ENCODE measurements around the gene PLVAP. TPM values are rescaled to one million over a fixed set of nuclear protein-coding genes. Genes with fewer than 3 reads are reported as not detected.
A peak's percentile ranks its signal among the peaks of the same experiment; 100 is the strongest.
"Not testable (repeated sequence)": the region's sequence is repeated elsewhere in the genome, so short reads cannot be mapped to it uniquely, and the experiment has no call there.

PLVAP gene
- total RNA-seq, 2 donors from 2014 or later: not detected

GRCh38 chr19:17391371-17392151 lies 14.4 kb upstream of the PLVAP start:
- peak overlapping the region; percentile 94 to 100 for H3K4me3 Mint-ChIP-seq
- DNase-seq (no peak), ATAC-seq (replicated peaks in 1 of 2) (peak in 1 of 2 donors; percentile 5)
- no peak overlapping the region for H3K27ac Mint-ChIP-seq
- H3K36me3 Mint-ChIP-seq (ENCODE audit: insufficient read depth in 2 of 2): no peaks in the 10 kb centered on the region
- H3K4me1 Mint-ChIP-seq (ENCODE audit: low read depth): peaks cover 18% of the 10 kb centered on the region
- H3K27me3 Mint-ChIP-seq (ENCODE audit: low read depth): peaks cover 10% of the 10 kb centered on the region
- H3K9me3 Mint-ChIP-seq: no peaks in the 10 kb centered on the region

DNA sequence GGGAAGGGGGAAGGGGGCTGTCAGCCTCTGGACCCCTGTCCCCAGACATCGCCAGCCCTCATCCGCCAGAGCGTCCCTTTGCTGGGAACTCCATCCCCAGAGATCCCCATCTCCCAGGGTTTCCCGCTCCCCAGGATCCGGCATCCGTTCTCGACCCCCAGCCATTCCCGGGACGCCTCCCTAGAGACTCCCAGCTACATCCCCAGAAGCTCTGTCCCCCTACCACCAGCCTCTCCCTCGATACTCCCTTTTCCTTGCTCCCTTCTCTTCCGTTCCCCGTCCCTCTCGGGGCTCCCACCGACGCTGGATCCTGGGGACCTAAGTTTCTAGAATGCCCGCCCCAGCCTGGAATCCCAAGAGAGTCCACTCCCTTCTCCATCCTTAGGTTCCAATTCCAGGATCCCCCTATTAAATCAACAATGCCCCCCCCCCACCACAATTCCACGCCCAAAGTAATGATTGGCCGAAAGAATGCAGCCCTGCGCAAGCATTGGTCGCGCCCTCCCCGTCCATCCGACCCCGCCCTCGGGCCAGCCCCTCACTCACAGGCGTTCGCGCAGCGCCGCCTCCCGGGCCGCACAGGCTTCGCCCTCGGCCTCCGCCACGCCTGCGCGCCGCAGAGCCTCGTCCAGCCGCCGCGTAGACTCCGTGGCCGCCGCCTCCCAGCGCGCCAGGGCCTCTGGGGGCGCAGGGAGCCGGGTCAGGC lies 13.7 kb upstream of the PLVAP start:
- Mint-ChIP-seq H3K36me3 (ENCODE audit: insufficient read depth in 2 of 2) (no peaks in the 10 kb centered on the region), H3K9me3 (no peaks in the 10 kb centered on the region), H3K4me3 (peak overlapping the region; percentile 94 to 100), H3K27ac (no peak overlapping the region), H3K4me1 (ENCODE audit: low read depth) (peaks cover 18% of the 10 kb centered on the region), H3K27me3 (ENCODE audit: low read depth) (peaks cover 10% of the 10 kb centered on the region)
- ATAC-seq (replicated peaks in 1 of 2): peak; percentile 99 to 100
- peak; percentile 95 to 97 for DNase-seq

GRCh38 chr19:17389957-17390664 lies 13.0 kb upstream of the PLVAP start:
- Mint-ChIP-seq H3K36me3 (ENCODE audit: insufficient read depth in 2 of 2) (no peaks in the 10 kb centered on the region), H3K27me3 (ENCODE audit: low read depth) (peaks cover 10% of the 10 kb centered on the region), H3K9me3 (no peaks in the 10 kb centered on the region), H3K27ac (no peak overlapping the region), H3K4me3 (peak overlapping the region; percentile 94 to 100), H3K4me1 (ENCODE audit: low read depth) (peaks cover 14% of the 10 kb centered on the region)
- DNase-seq: peak; percentile 22 to 23
- ATAC-seq (replicated peaks in 1 of 2): peak in 1 of 2 donors; percentile 6

GRCh38 chr19:17389288-17389687 lies 12.1 kb upstream of the PLVAP start:
- DNase-seq: no peak
- ATAC-seq (replicated peaks in 1 of 2): no peak

DNA sequence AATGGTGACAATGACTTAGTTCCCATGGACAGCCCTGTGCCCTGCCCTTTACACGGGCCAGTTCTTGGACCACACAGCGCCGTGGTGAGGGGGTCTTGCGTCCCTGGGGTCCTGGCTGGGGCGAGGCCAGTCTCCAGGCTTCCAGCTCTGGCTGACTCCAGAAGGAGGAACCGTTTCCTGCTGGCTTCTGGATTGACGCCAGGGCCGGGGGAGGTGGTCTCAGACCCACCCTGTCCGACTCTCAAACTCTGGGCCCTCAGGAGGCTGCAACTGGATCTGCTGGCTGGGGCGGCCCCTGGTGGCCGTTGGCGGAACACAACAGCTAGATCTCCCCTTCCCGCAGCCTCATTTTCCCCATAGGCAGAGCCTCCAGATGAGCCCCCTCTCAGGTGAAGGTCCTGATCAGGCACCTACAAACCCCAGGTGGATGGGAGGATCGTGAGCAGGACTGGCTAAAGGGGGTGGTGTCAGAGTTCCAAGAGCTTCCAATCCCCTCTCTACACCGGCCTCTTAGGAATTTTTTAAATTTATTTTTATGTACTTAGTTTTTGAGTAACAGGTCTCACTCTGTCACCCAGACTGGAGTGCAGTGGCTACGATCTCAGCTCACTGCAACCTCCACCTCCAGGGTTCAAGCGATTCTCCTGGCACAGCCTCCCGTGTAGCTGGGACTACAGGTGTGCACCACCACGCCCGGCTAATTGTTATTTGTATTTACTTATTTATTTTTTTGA lies 8.9 kb upstream of the PLVAP start:
- ATAC-seq (replicated peaks in 1 of 2) (peak; percentile 34 to 48), DNase-seq (peak; percentile 72 to 74)
- Mint-ChIP-seq H3K9me3 (no peaks in the 10 kb centered on the region), H3K27me3 (ENCODE audit: low read depth) (peaks cover 10% of the 10 kb centered on the region), H3K27ac (no peak overlapping the region), H3K4me1 (ENCODE audit: low read depth) (peaks cover 11% of the 10 kb centered on the region), H3K4me3 (no peak overlapping the region), H3K36me3 (ENCODE audit: insufficient read depth in 2 of 2) (no peaks in the 10 kb centered on the region)

More at GRCh38 chr19:17389288-17389687, 12.1 kb upstream of the PLVAP start:
- Mint-ChIP-seq H3K27ac (peak overlapping the region; percentile 2), H3K4me3 (peak overlapping the region in 1 of 2 donors; percentile 34), H3K9me3 (no peaks in the 10 kb centered on the region), H3K4me1 (ENCODE audit: low read depth) (peaks cover 12% of the 10 kb centered on the region), H3K27me3 (ENCODE audit: low read depth) (peaks cover 10% of the 10 kb centered on the region), H3K36me3 (ENCODE audit: insufficient read depth in 2 of 2) (no peaks in the 10 kb centered on the region)

- H3K4me3 Mint-ChIP-seq: no peak overlapping the region
- ATAC-seq (replicated peaks in 1 of 2) (no peak), DNase-seq (no peak)
- H3K4me1 Mint-ChIP-seq (ENCODE audit: low read depth): peaks cover 11% of the 10 kb centered on the region
- H3K27ac Mint-ChIP-seq: no peak overlapping the region
- H3K36me3 Mint-ChIP-seq (ENCODE audit: insufficient read depth in 2 of 2): no peaks in the 10 kb centered on the region
- peaks cover 7% of the 10 kb centered on the region for H3K27me3 Mint-ChIP-seq (ENCODE audit: low read depth)
- no peaks in the 10 kb centered on the region for H3K9me3 Mint-ChIP-seq
Measured at GRCh38 chr19:17380426-17381138, 3.4 kb upstream of the PLVAP start.

GRCh38 chr19:17379221-17379631 lies 2.1 kb upstream of the PLVAP start:
- no peak overlapping the region for H3K27ac Mint-ChIP-seq
- peaks cover 7% of the 10 kb centered on the region for H3K27me3 Mint-ChIP-seq (ENCODE audit: low read depth)
- DNase-seq: no peak
- H3K36me3 Mint-ChIP-seq (ENCODE audit: insufficient read depth in 2 of 2): no peaks in the 10 kb centered on the region
- no peak for ATAC-seq (replicated peaks in 1 of 2)
- no peak overlapping the region for H3K4me3 Mint-ChIP-seq
- peaks cover 11% of the 10 kb centered on the region for H3K4me1 Mint-ChIP-seq (ENCODE audit: low read depth)
- H3K9me3 Mint-ChIP-seq: no peaks in the 10 kb centered on the region

DNA sequence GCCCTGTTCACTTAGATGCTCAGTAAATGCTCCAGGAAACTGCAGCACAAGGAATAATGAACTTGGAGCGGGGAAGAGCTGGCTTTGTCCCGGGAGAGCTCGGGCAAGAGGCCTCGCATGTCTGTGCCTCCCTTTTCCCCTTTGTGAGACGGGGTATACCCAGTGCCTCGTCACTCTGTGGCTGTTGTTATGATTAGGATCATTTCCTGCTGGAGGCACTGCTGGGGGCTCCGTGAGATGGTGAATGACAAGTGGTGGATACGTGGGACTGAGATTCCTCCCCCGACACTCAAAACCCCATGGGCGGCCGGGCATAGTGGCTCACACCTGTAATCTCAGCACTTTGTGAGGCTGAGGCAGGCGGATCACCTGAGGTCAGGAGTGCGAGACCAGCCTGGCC lies 1.1 kb upstream of the PLVAP start:
- Mint-ChIP-seq H3K27me3 (ENCODE audit: low read depth) (peaks cover 7% of the 10 kb centered on the region), H3K27ac (no peak overlapping the region), H3K4me3 (no peak overlapping the region), H3K4me1 (ENCODE audit: low read depth) (peaks cover 11% of the 10 kb centered on the region), H3K9me3 (no peaks in the 10 kb centered on the region), H3K36me3 (ENCODE audit: insufficient read depth in 2 of 2) (no peaks in the 10 kb centered on the region)
- ATAC-seq (replicated peaks in 1 of 2) (no peak), DNase-seq (no peak)

DNA sequence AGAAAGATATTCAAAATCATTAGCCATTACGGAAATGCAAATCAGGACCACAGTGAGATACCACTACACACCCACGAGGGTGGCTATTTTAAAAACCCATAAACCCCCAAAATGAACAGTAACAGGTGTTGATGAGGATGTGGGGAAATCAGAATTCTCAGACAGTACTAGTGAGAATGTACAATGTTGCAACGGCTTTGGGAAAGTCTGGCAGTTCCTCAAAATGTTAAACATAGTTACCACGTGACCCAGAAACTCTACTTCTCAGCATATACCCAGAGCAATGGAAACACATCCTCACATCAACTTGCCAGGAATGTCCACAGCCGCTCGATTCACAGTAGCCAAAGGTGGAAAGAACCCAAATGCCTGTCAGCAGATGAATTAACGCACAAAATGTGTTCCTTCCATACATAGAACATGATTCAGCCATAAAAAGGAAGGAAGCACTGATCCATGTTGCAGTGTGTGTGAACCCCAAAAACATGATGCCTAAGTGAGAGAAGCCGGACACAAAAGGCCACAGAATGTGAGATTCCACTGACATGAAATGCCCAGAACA lies 7.0 kb downstream of the PLVAP start:
- H3K27me3 Mint-ChIP-seq (ENCODE audit: low read depth): peaks cover 8% of the 10 kb centered on the region
- no peaks in the 10 kb centered on the region for H3K36me3 Mint-ChIP-seq (ENCODE audit: insufficient read depth in 2 of 2)
- no peaks in the 10 kb centered on the region for H3K9me3 Mint-ChIP-seq
- H3K4me1 Mint-ChIP-seq (ENCODE audit: low read depth): peaks cover 4% of the 10 kb centered on the region
- ATAC-seq (replicated peaks in 1 of 2) (no peak), DNase-seq (no peak)
- H3K4me3 Mint-ChIP-seq: no peak overlapping the region
- H3K27ac Mint-ChIP-seq: no peak overlapping the region

DNA sequence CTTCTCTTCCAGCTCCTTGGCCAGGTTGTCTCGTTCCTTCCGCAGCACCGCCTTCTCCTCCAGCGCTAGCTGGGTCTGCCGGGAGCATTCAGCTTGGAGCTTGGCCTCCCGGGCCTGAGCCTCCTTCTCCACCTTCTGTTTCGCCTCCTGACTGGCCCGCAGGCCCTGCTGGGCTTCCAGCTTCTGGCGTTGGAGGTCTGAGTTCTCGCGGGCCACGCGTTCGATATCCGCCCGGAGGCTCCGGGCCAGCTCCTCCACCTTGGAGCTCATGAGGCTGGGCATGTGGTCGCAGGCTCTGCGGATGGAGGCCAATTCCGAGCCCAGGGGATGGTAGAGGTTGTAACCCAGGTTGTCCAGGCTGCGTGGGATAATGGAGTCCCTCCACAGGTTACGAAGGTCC lies 11.8 kb downstream of the PLVAP start:
- H3K4me3 Mint-ChIP-seq: no peak overlapping the region
- ATAC-seq (replicated peaks in 1 of 2): no peak
- H3K4me1 Mint-ChIP-seq (ENCODE audit: low read depth): peaks cover 4% of the 10 kb centered on the region
- peaks cover 5% of the 10 kb centered on the region for H3K27me3 Mint-ChIP-seq (ENCODE audit: low read depth)
- H3K36me3 Mint-ChIP-seq (ENCODE audit: insufficient read depth in 2 of 2): no peaks in the 10 kb centered on the region
- H3K9me3 Mint-ChIP-seq: no peaks in the 10 kb centered on the region
- DNase-seq: no peak
- H3K27ac Mint-ChIP-seq: no peak overlapping the region

DNA sequence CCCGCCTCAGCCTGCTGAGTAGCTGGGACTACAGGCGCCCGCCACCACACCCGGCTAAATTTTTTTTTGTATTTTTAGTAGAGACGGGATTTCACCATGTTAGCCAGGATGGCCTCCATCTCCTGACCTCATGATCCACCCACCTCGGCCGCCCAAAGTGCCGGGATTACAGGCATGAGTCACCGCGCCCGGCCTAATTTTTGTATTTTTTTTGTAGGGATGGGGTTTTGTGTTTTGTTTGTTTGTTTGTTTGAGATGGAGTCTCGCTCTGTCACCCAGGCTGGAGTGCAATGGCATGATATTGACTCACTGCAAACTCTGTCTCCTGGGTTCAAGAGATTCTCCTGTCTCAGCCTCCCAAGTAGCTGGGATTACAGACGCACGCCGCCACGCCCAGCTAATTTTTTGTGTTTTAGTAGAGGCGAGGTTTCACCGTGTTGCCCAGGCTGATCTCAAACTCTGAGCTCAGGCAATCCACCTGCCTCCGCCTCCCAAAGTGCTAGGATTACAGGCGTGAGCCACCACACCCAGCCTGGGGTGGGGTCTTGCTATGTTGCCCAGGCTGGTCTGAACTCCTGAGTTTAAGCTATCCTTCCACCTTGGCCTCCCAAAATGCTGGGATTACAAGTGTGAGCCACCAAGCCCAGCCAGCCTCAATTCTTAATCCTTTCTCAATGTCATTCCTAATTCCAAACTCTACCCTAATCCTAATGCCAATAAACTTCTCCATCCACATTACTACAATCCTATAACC lies 13.1 kb downstream of the PLVAP start:
- H3K4me1 Mint-ChIP-seq (ENCODE audit: low read depth); H3K9me3 Mint-ChIP-seq; H3K36me3 Mint-ChIP-seq (ENCODE audit: insufficient read depth in 2 of 2); ATAC-seq (replicated peaks in 1 of 2); DNase-seq; H3K27ac Mint-ChIP-seq; H3K27me3 Mint-ChIP-seq (ENCODE audit: low read depth); H3K4me3 Mint-ChIP-seq: not testable (repeated sequence)

All from activated T-cell treated with anti-CD3 and anti-CD28 coated beads, Interleukin-2, amount 50 U/mL, for 72 hours (primary cell).